Testis (tissue), 5 donors: Measurements from ENCODE around the gene NLE1. TPM values are rescaled to one million over a fixed set of nuclear protein-coding genes. Genes with fewer than 3 reads are reported as not detected.

Experiments used
- DNase-seq: peaks from one replicate; pipeline ENCODE4 v3.0.0-alpha.2; 2019
- H3K27ac ChIP-seq, 2 donors: fragments of 200-600 bp; sonication (generic); one replicate each; pipeline ENCODE4 v1.5.1; 2019
- H3K27me3 ChIP-seq: fragments of 200-600 bp; sonication (generic); one replicate; pipeline ENCODE4 v1.5.1; 2019
- H3K36me3 ChIP-seq: fragments of 200-600 bp; sonication (generic); one replicate; pipeline ENCODE4 v1.5.1; 2017; ENCODE audit warnings: low read depth; ENCODE audit errors: missing control alignments
- H3K4me1 ChIP-seq: fragments of 200-600 bp; sonication (generic); one replicate; pipeline ENCODE4 v1.5.1; 2019
- H3K4me3 ChIP-seq, 2 donors: fragments of 200-600 bp; sonication (generic); one replicate each; pipeline ENCODE4 v1.5.1; 2017 to 2019
- H3K9me3 ChIP-seq: fragments of 200-600 bp; sonication (generic); one replicate; pipeline ENCODE4 v1.5.1; 2017
- POLR2A ChIP-seq: fragments of 450-650 bp; IDR thresholded peaks from one replicate; pipeline ENCODE4 v1.6.1; 2017; ENCODE audit warnings: antibody characterized with exemption, mild to moderate bottlenecking, moderate library complexity
- WGBS, 2 donors: methylation state at CpG; one replicate each; pipeline ENCODE4 v1.1.5; 2018; 5-methylcytosine and 5-hydroxymethylcytosine counted together
- intact Hi-C: fragments of 100-400 bp; cut with DNase I; formaldehyde crosslinking; loops from one replicate; pipeline ENCODE4 v1.15.1; 2023; ENCODE audit warnings: low total_unique reads
- long read RNA-seq, 2 donors: transcript quantifications; one replicate each; lab custom pipeline, GENCODE V29; 2026
- polyA plus RNA-seq: library from polyadenylated mRNA; stranded (reverse); fragments of 350-450 nt; fragmentation: Illumina TruSeq; extraction: RNeasy Lipid Tissue Mini Kit (QIAGEN cat#74804); gene quantifications from one replicate; pipeline ENCODE4 v1.2.3, GENCODE V29; 2014; ENCODE audit warnings: low read depth, low replicate concordance; ENCODE audit not compliant: insufficient read depth
- total RNA-seq, 2 donors: library from RNA; depleted of rRNA; stranded (reverse); fragments of >200 nt; gene quantifications; one replicate each; pipeline ENCODE4 v1.2.3, GENCODE V29; 2016
- TF ChIP-seq, protein P1 (sequence below), 3 experiments: fragments of 450-650 bp in 2 of 3; fragments of 200-600 bp in 1 of 3; sonication (generic) in 1 of 3; IDR thresholded peaks; one replicate each; pipeline ENCODE4 v1.5.1; 2016 to 2019; ENCODE audit warnings: antibody characterized with exemption in 3 of 3, mild to moderate bottlenecking in 2 of 3, moderate library complexity in 1 of 3

NLE1 gene
- 10 to 100 TPM; 14.6 to 15.4 TPM for total RNA-seq
- 12.8 TPM for polyA plus RNA-seq
- long read RNA-seq, donor 1, transcript NLE1-202 (13 exons, 2,588 nt): major isoform, 6 of 6 reads
- long read RNA-seq, donor 1, partial matches to known transcripts: 0 of 6 reads
- long read RNA-seq, donor 1, other reads (novel, unspliced or antisense): 0 of 6 reads
- long read RNA-seq, donor 2, partial matches to known transcripts: 0 of 1 reads
- long read RNA-seq, donor 2, other reads (novel, unspliced or antisense): 0 of 1 reads

DNA sequence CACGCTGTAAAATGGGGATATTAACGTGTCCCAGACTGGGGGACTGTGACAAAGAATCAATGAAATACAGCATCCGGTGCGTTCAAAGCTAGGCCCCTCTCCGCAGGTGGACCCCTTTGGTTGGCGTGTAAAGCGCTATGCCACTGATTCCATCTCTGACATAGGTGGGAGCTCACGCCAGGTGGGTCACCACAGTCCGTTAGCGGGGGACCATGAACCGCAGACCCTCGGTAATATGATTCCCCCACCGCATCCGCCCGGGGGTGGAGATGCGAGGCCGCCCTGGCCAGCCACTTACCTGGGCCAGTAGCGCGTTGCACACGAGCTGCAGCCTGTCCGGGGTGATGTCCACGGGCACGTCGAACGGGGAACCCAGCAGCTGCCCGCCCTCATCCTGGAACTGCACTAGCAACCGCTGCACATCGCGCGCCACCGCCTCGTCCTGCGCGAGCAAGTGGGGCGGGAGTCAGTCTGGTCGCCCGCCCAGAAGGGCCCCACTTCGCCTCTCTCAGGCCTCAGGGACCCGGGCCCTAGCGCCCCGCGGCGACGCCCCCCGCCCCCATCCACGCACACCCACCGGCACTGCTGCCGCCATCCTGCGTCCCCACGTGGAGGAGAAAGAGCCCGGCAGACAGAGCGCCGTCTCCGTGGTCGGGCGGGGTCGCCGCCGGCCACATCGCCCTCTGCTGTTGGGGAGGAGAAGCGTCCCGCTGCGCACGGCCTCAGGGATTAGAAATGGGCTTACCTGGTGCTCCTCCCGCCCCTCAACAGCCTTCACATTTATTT is at the start of gene NLE1:
Gene NLE1, minus strand, starts transcription at position 623 of the 786 bp plus-strand sequence. Its CDS starts 28 bp downstream, at position 595.
- 0% methylated on average over 23 to 64 of the region's 65 CpGs for WGBS, 2 donors
- Histone ChIP-seq H3K36me3 (no peaks in the 10 kb centered on the region), H3K9me3 (no peaks in the 10 kb centered on the region), H3K27ac (no peak within 1 kb of the TSS), H3K4me1 (peaks cover 4% of the 10 kb centered on the region), H3K27me3 (no peaks in the 10 kb centered on the region), H3K4me3 (peak within 1 kb of the TSS; percentile 75 to 77)
- intact Hi-C loops: no loop called here
- DNase-seq: peak; percentile 90
- no peak for TF ChIP-seq POLR2A
- TF ChIP-seq, protein P1, sequence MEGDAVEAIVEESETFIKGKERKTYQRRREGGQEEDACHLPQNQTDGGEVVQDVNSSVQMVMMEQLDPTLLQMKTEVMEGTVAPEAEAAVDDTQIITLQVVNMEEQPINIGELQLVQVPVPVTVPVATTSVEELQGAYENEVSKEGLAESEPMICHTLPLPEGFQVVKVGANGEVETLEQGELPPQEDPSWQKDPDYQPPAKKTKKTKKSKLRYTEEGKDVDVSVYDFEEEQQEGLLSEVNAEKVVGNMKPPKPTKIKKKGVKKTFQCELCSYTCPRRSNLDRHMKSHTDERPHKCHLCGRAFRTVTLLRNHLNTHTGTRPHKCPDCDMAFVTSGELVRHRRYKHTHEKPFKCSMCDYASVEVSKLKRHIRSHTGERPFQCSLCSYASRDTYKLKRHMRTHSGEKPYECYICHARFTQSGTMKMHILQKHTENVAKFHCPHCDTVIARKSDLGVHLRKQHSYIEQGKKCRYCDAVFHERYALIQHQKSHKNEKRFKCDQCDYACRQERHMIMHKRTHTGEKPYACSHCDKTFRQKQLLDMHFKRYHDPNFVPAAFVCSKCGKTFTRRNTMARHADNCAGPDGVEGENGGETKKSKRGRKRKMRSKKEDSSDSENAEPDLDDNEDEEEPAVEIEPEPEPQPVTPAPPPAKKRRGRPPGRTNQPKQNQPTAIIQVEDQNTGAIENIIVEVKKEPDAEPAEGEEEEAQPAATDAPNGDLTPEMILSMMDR (IDR thresholded peaks at IDR 0.05): peak; percentile 75 to 93 (median 91)

DNA sequence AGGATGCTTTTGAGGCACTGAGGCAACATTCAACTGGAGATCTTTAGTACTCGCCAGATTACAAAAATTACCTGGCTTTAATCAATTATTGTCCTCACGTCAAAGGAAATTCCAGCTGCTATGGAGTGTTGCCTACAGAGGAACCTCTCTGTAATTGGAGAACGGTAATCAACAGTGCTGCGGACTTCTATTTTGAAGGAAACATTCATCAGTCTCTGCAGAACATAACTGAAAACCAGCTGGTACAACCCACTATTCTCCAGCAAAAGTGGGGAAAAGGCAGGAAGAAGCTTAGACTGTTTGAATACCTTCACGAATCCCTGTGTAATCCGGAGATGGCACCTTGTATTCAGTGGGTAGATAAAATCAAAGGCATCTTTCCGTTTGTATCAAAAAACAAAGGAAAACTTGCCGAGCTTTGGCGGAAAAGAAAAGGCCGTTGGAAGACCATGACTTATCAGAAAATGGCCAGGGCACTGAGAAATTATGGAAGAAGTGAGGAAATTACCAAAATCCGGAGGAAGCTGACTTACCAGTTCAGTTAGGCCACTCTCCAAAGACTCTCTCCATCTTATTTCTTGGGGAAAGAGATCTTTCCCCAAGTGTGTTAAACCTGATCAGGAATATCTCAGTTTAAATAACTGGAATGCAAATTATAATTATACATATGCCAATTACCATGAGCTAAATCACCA is 49.0 kb upstream of the NLE1 start:
- Histone ChIP-seq H3K4me1 (no peaks in the 10 kb centered on the region), H3K27me3 (no peaks in the 10 kb centered on the region), H3K4me3 (no peak overlapping the region), H3K9me3 (no peaks in the 10 kb centered on the region), H3K27ac (no peak overlapping the region), H3K36me3 (no peaks in the 10 kb centered on the region)
- TF ChIP-seq POLR2A: no peak
- TF ChIP-seq, protein P1 (IDR thresholded peaks at IDR 0.05): no peak
- intact Hi-C loops: no loop called here
- DNase-seq: no peak
- WGBS, 2 donors: 82 to 89% methylated on average over 11 of the region's 11 CpGs

DNA sequence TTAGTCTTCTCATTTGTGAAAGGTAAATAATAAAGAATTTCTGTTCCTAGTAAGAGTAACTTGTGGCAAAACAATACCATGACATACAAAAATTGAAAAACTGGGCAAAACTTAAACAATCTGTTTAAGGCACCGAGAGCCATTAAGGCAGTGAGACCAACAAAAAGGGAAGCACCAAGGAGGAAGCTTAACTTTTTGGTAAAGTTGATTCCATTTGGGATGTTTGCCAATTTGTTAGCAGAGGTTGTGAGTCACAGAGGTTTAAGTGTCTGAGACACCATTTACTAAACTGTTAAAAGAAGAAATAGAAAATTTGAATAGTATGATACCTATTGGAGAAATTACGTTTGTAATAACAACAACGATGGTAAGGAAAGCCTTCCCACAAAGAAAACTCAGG is 47.2 kb upstream of the NLE1 start:
- Histone ChIP-seq H3K4me3 (no peak overlapping the region), H3K27ac (no peak overlapping the region), H3K9me3 (no peaks in the 10 kb centered on the region), H3K4me1 (no peaks in the 10 kb centered on the region), H3K27me3 (no peaks in the 10 kb centered on the region), H3K36me3 (no peaks in the 10 kb centered on the region)
- intact Hi-C loops: no loop called here
- DNase-seq: no peak
- WGBS, 2 donors: 79 to 85% methylated on average over 3 of the region's 3 CpGs
- TF ChIP-seq, protein P1 (IDR thresholded peaks at IDR 0.05): no peak
- TF ChIP-seq POLR2A: no peak

DNA sequence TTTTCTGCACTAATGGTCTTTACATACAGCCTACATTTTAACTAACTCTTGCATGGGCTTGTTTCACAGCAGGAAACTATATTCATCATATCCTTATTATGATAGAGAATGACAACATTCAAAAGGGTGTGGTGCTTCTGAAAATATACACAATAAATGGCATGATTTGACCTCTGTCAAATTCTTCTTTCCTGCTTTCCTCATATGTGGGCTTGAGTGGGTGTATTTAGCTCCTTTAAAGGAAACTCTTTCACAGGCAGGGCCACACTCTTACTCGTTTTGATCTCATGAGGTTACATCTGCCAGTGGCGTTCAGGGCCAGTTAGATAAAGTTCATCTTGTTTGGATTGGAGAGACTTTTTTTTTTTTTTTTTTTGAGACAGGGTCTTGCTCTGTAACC is 46.0 kb upstream of the NLE1 start:
- Histone ChIP-seq H3K36me3 (no peaks in the 10 kb centered on the region), H3K27me3 (no peaks in the 10 kb centered on the region), H3K4me1 (no peaks in the 10 kb centered on the region), H3K9me3 (no peaks in the 10 kb centered on the region), H3K27ac (no peak overlapping the region), H3K4me3 (no peak overlapping the region)
- intact Hi-C loops: no loop called here
- TF ChIP-seq, protein P1 (IDR thresholded peaks at IDR 0.05): no peak
- TF ChIP-seq POLR2A: no peak
- 56 to 62% methylated on average over 2 of the region's 2 CpGs for WGBS, 2 donors
- no peak for DNase-seq
